Duodenal mucosa (tissue), 2 donors: Measurements from ENCODE around the gene FAM111B.
"Not testable (repeated sequence)": the region's sequence is repeated elsewhere in the genome, so short reads cannot be mapped to it uniquely, and the experiment has no call there.

Source experiments
- H3K27ac ChIP-seq: one replicate; pipeline ENCODE4 v1.7.0; 2013; ENCODE audit warnings: low read depth, low read length
- H3K27me3 ChIP-seq, 2 donors: one replicate each; pipeline ENCODE4 v1.7.0; 2013; ENCODE audit warnings: low read length in 2 of 2, control low read depth in 1 of 2; ENCODE audit not compliant: insufficient read depth in 2 of 2, control insufficient read depth in 1 of 2
- H3K36me3 ChIP-seq, 2 donors: one replicate each; pipeline ENCODE4 v1.7.0; 2013; ENCODE audit warnings: low read length in 2 of 2, control low read depth in 1 of 2; ENCODE audit not compliant: insufficient read depth in 2 of 2, control insufficient read depth in 1 of 2
- H3K4me1 ChIP-seq, 2 donors: one replicate each; pipeline ENCODE4 v1.7.0; 2013; ENCODE audit warnings: low read length in 2 of 2, control low read depth in 1 of 2; ENCODE audit not compliant: insufficient read depth in 2 of 2, control insufficient read depth in 1 of 2
- H3K4me3 ChIP-seq, 2 donors: one replicate each; pipeline ENCODE4 v1.7.0; 2013; ENCODE audit warnings: low read length in 2 of 2, low read depth in 1 of 2
- H3K9ac ChIP-seq, 2 donors: one replicate each; pipeline ENCODE4 v1.7.0; 2013; ENCODE audit warnings: low read length in 2 of 2, low read depth in 1 of 2
- H3K9me3 ChIP-seq, 2 donors: one replicate each; pipeline ENCODE4 v1.7.0; 2013; ENCODE audit warnings: low read length in 2 of 2, control low read depth in 1 of 2; ENCODE audit not compliant: control insufficient read depth in 1 of 2

The FAM111B gene, protein sequence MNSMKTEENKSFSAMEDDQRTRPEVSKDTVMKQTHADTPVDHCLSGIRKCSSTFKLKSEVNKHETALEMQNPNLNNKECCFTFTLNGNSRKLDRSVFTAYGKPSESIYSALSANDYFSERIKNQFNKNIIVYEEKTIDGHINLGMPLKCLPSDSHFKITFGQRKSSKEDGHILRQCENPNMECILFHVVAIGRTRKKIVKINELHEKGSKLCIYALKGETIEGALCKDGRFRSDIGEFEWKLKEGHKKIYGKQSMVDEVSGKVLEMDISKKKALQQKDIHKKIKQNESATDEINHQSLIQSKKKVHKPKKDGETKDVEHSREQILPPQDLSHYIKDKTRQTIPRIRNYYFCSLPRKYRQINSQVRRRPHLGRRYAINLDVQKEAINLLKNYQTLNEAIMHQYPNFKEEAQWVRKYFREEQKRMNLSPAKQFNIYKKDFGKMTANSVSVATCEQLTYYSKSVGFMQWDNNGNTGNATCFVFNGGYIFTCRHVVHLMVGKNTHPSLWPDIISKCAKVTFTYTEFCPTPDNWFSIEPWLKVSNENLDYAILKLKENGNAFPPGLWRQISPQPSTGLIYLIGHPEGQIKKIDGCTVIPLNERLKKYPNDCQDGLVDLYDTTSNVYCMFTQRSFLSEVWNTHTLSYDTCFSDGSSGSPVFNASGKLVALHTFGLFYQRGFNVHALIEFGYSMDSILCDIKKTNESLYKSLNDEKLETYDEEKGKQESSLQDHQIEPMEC

DNA sequence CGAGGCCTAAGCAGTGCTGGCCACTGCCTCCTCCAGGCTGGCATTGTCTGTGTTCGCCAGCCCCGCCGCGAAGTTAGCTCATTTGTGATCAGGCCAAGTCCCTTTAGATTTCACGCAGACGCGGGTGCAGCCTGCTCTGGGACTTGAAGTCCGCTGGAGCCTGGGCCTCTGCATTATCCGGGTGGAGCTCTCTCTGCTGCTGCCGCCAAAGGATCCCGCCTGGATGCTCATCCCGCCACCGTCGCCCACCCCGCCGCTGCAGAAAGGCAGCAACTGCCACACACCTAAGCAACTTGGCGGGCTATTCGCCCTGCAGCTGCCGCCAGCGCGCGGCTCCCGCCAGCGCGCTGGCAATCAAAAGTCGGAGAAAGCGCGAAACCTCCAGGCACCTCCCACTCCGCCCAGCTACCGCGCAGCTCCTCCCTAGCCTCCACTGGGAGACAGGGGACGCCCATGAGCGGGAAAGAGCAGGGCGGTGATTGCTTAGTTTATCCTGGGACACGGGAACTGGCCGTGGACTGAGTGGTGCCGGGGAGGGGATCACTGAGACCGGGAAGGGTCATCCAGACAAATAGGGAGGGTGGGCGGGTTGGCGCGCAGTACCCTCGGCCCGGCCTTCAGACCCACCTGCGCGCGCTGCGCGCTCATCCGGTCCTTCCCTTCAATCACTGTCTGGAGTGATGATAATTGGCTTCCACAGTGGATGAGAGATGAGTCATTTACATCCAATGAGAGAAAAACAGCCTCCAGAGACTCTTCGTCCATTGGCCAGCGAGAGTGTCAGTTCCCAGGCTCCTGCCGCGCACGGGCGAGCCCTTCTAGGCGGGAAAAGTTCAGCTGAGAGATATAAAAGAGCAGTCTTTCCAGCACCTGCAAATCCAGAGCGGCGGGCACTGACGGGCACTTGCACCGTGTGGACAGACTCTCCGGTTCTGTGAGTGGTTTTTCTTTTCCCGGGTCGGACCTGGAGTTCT is at the start of gene FAM111B:
TSS of gene FAM111B (plus strand) at position 875 of the 974 bp plus-strand sequence. CDS start 2,389 bp downstream, outside the sequence.
- Histone ChIP-seq H3K4me3 (peak within 1 kb of the TSS; percentile 62 to 70), H3K27me3 (peaks cover 0 to 3% of the 10 kb centered on the region in 2 donors), H3K4me1 (peaks cover 4 to 16% of the 10 kb centered on the region in 2 donors), H3K9me3 (no peaks in the 10 kb centered on the region), H3K27ac (no peak within 1 kb of the TSS), H3K9ac (peak within 1 kb of the TSS; percentile 12 to 38), H3K36me3 (no peaks in the 10 kb centered on the region)

- not testable (repeated sequence) for H3K9ac ChIP-seq, H3K36me3 ChIP-seq, H3K4me1 ChIP-seq, H3K9me3 ChIP-seq, H3K27ac ChIP-seq
- Histone ChIP-seq H3K27me3 (peaks cover 0 to 11% of the 10 kb centered on the region in 2 donors), H3K4me3 (peak overlapping the region; percentile 54 to 60)
Measured at GRCh38 chr11:59058120-59059033, 48.7 kb upstream of the FAM111B start.

- H3K9ac ChIP-seq, H3K36me3 ChIP-seq, H3K4me3 ChIP-seq, H3K9me3 ChIP-seq, H3K4me1 ChIP-seq, H3K27ac ChIP-seq: not testable (repeated sequence)
- peaks cover 8 to 15% of the 10 kb centered on the region in 2 donors for H3K27me3 ChIP-seq
Measured at GRCh38 chr11:59060096-59060495, 46.9 kb upstream of the FAM111B start.

DNA sequence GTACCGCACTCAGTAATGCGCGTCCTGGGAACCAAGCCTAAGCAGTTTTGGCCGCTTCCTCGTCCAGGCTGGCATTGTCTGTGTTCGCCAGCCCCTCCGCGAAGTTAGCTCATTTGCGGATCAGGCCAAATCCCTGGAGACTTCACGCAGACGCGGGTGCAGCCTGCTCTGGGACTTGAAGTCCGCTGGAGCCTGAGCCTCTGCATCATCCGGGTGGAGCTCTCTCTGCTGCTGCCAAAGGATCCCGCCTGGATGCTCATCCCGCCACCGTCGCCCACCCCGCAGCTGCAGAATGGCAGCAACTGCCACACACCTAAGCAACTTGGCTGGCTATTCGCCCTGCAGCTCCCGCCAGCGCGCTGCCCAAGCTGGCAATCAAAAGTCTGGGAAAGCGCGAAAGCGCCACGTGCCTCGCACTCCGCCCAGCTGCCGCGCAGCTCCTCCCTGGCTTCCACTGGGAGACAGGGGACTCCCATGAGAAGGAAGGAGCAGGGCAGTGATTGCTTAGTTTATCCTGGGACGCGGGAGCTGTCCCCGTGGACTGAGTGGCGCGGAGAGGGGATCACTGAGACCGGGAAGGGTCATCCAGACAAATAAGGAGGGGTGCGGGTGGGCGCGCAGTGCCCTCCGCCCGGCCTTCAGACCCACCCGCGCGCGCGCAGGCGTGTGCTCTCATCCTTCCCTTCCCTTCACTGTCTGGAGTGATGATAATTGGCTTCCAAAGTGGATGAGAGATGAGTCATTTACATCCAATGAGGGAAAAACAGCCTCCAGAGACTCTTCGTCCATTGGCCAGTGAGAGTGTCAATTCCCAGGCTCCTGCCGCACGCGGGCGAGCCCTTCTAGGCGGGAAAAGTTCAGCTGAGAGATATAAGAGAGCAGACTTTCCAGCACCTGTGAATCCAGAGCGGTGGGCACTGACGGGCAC is 44.2 kb upstream of the FAM111B start:
- Histone ChIP-seq H3K9ac (no peak overlapping the region), H3K27me3 (peaks cover 13 to 16% of the 10 kb centered on the region in 2 donors), H3K36me3 (no peaks in the 10 kb centered on the region), H3K27ac (no peak overlapping the region), H3K9me3 (no peaks in the 10 kb centered on the region), H3K4me1 (no peaks in the 10 kb centered on the region), H3K4me3 (no peak overlapping the region)

DNA sequence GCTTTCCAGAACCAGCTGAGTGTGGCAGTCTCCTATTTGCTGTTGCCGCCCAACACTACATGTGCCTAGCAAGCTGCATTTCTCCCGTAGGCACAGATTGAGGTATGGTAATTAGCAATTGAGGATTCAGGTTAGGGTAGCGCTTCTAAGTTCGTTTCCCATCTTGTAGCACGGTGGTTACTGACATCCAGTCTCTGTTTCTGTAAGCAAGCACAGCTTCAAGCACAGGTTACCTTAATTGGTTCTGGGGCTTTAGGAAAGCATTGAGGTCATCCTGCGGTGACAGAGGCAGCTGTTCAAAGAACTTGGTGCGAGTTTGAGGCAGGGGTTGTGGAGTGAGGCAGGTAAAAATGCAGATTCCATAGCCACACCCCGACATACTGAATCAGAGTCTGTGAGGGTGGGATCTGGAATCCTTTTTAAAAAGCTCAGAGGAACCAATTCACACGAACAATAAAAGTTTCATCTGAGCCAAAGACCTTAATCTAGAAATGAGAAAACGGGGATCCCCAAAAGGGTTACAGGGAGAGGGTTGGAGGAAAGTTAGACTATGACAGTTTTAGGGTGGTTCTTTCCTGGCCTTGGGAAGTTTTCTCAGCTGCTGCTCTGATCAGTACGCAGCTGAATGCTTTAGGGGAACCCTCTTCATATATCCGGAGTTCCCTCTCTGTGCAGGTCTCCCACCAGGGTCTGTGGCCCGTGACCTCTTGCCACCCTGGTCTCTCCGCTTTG is 42.9 kb upstream of the FAM111B start:
- not testable (repeated sequence) for H3K9ac ChIP-seq, H3K36me3 ChIP-seq, H3K27ac ChIP-seq, H3K4me3 ChIP-seq, H3K9me3 ChIP-seq, H3K4me1 ChIP-seq
- peaks cover 13 to 20% of the 10 kb centered on the region in 2 donors for H3K27me3 ChIP-seq

DNA sequence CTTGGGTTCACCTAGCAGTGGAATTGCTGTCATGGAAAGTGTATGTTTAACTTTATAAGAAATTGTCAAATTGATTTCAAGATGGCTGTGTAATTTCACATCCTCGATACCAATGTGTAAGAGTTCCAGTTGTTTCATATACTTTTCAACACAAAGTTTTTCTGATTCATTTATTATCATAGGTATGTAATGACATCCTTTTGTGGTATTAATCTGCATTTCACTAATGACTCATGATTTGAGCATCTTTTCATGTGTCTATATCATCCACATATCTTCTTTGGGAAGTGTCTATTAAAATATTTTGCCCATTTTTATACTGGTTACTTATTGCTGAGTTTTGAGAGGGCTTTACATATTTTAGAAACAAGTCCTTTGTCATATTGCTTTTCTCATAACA is 38.0 kb upstream of the FAM111B start:
- H3K27ac ChIP-seq = no peak overlapping the region
- H3K4me3 ChIP-seq = no peak overlapping the region
- no peaks in the 10 kb centered on the region for H3K4me1 ChIP-seq
- H3K9ac ChIP-seq = no peak overlapping the region
- H3K27me3 ChIP-seq = peaks cover 12 to 13% of the 10 kb centered on the region in 2 donors
- no peaks in the 10 kb centered on the region for H3K36me3 ChIP-seq
- no peaks in the 10 kb centered on the region for H3K9me3 ChIP-seq

GRCh38 chr11:59076876-59077571 is 30.0 kb upstream of the FAM111B start:
- Histone ChIP-seq H3K36me3 (no peaks in the 10 kb centered on the region), H3K9ac (no peak overlapping the region), H3K27ac (no peak overlapping the region), H3K4me1 (no peaks in the 10 kb centered on the region), H3K27me3 (peaks cover 0 to 4% of the 10 kb centered on the region in 2 donors), H3K4me3 (no peak overlapping the region), H3K9me3 (no peaks in the 10 kb centered on the region)

DNA sequence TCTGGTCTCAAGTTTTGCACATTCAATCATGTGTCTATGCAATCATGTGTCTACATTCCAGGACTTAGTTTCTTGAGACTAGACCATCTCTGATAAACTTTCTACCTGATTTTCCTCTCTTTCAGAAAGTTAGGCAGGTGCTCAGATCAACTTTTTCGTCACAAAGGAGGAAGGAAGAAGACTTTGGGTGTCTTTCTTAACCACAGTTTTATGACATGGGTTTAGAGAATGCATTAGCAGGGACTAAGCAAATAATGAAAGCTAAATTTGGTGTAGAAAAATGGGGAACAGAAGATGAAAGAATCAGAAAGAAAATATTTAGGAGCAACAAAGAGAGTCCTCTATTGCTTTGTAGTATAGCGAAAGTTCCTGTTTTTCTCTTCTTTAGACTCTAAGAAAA is 28.6 kb upstream of the FAM111B start:
- Histone ChIP-seq H3K4me1 (no peaks in the 10 kb centered on the region), H3K4me3 (no peak overlapping the region), H3K36me3 (no peaks in the 10 kb centered on the region), H3K27me3 (peaks cover 0 to 4% of the 10 kb centered on the region in 2 donors), H3K9me3 (no peaks in the 10 kb centered on the region), H3K27ac (no peak overlapping the region), H3K9ac (no peak overlapping the region)
